Measurements from ENCODE around the gene MEN1. TPM values are rescaled to one million over a fixed set of nuclear protein-coding genes. Genes with fewer than 3 reads are reported as not detected.

Gene MEN1
- total RNA-seq, 1 donor from 2014 or later, result 8.7 TPM

- Histone ChIP-seq H3K36me3 (no peaks in the 10 kb centered on the region), H3K4me3 (no peak overlapping the region), H3K4me1 (no peaks in the 10 kb centered on the region), H3K27ac (replicated peaks) (no peak overlapping the region), H3K27me3 (ENCODE audit: low read depth) (no peaks in the 10 kb centered on the region), H3K9me3 (replicated peaks) (no peaks in the 10 kb centered on the region)
- intact Hi-C loops (cut with micrococcal nuclease), result no loop called here
- DNase-seq, result no peak
- TF ChIP-seq, protein P1, sequence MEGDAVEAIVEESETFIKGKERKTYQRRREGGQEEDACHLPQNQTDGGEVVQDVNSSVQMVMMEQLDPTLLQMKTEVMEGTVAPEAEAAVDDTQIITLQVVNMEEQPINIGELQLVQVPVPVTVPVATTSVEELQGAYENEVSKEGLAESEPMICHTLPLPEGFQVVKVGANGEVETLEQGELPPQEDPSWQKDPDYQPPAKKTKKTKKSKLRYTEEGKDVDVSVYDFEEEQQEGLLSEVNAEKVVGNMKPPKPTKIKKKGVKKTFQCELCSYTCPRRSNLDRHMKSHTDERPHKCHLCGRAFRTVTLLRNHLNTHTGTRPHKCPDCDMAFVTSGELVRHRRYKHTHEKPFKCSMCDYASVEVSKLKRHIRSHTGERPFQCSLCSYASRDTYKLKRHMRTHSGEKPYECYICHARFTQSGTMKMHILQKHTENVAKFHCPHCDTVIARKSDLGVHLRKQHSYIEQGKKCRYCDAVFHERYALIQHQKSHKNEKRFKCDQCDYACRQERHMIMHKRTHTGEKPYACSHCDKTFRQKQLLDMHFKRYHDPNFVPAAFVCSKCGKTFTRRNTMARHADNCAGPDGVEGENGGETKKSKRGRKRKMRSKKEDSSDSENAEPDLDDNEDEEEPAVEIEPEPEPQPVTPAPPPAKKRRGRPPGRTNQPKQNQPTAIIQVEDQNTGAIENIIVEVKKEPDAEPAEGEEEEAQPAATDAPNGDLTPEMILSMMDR (IDR thresholded peaks at IDR 0.05; ENCODE audit: borderline replicate concordance), result no peak
Measured at GRCh38 chr11:64833198-64833502, 22.8 kb upstream of the MEN1 start.

DNA sequence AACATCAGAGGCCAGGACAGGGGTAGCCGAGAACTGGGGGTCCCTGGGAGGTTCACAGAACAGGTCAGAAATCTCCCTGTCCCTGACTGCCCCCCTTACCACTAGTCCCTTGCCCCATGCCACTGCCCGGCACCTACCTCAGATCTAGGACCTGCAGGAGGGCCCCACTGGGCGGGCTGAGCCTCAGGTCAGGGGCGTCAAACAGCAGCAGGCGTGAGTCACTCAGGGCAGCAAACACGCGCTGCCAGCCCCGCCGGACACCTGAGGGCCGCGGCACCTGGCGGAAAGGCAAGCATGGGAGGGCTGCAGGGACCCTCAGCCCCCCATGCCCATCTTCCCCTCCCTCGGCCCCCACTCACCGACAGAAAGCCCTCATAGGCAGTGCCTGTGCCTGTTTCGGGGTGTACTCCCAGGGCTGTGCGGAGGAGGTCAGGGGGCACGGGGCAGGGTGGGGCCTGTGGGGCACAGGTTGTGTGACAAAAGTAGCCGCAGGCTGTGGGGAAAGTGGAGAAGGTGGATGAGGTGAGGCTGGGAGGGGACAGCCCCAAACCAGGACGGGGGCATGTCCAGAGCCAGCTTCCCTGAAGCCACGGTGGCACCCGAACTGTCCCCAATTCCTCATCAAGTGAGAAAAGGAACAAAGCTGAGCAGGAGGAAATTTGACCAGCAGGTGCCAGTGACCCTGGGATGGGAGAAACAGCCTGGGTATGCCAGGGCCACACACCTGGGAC lies 22.3 kb upstream of the MEN1 start:
- DNase-seq, result no peak

GRCh38 chr11:64831411-64831891 lies 21.1 kb upstream of the MEN1 start:
- intact Hi-C loops (cut with micrococcal nuclease), result no loop called here
- no peaks in the 10 kb centered on the region for H3K36me3 ChIP-seq
- TF ChIP-seq, protein P1 (IDR thresholded peaks at IDR 0.05; ENCODE audit: borderline replicate concordance), result no peak
- no peak overlapping the region for H3K27ac ChIP-seq (replicated peaks)
- H3K27me3 ChIP-seq (ENCODE audit: low read depth), result no peaks in the 10 kb centered on the region
- H3K4me1 ChIP-seq, result no peaks in the 10 kb centered on the region
- no peaks in the 10 kb centered on the region for H3K9me3 ChIP-seq (replicated peaks)
- H3K4me3 ChIP-seq, result no peak overlapping the region
- DNase-seq, result no peak

More for the DNA sequence above, 22.3 kb upstream of the MEN1 start:
- Histone ChIP-seq H3K36me3 (no peaks in the 10 kb centered on the region), H3K27ac (replicated peaks) (no peak overlapping the region), H3K9me3 (replicated peaks) (no peaks in the 10 kb centered on the region), H3K4me3 (no peak overlapping the region), H3K4me1 (no peaks in the 10 kb centered on the region), H3K27me3 (ENCODE audit: low read depth) (no peaks in the 10 kb centered on the region)
- intact Hi-C loops (cut with micrococcal nuclease), result no loop called here
- TF ChIP-seq, protein P1 (IDR thresholded peaks at IDR 0.05; ENCODE audit: borderline replicate concordance), result no peak

DNA sequence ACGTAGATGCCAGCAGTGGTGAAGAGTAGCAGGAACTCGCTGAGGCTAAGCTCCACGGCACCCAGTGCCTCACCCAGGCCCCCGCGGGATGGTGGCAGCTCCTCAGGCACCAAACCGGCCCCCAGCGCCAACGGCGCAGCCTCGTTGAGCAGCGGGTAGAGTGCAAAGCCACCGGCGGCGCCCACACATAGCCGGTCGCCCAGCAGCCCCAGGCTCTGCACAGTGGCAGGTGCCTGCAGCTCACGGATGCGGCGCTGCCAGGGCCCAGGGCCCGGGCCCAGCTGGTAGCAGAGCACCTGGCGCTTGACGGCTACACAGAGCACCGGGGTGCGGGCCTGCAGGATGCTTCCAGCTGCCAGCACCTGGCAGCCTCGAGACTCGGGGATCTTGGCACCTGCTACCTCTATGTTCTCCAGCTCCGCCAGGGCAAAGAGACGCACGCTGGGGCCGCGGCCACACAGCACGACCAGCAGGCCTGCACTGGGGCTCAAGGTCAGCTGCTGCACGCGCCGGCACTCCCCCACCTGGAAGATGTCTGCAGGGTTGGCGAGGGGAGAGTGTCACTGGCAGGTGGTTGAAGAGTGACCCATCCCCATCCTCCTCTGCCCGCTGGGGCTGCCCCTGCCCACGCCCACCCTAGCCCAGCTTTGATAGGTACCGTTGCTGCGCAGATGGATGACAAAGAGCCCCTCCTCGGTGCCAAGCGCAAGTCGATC lies 19.3 kb upstream of the MEN1 start:
- no peaks in the 10 kb centered on the region for H3K27me3 ChIP-seq (ENCODE audit: low read depth)
- no peaks in the 10 kb centered on the region for H3K4me1 ChIP-seq
- DNase-seq, result no peak
- intact Hi-C loops (cut with micrococcal nuclease), result no loop called here
- H3K27ac ChIP-seq (replicated peaks), result no peak overlapping the region
- TF ChIP-seq, protein P1 (IDR thresholded peaks at IDR 0.05; ENCODE audit: borderline replicate concordance), result no peak
- H3K9me3 ChIP-seq (replicated peaks), result no peaks in the 10 kb centered on the region
- H3K36me3 ChIP-seq, result no peaks in the 10 kb centered on the region
- H3K4me3 ChIP-seq, result no peak overlapping the region

DNA sequence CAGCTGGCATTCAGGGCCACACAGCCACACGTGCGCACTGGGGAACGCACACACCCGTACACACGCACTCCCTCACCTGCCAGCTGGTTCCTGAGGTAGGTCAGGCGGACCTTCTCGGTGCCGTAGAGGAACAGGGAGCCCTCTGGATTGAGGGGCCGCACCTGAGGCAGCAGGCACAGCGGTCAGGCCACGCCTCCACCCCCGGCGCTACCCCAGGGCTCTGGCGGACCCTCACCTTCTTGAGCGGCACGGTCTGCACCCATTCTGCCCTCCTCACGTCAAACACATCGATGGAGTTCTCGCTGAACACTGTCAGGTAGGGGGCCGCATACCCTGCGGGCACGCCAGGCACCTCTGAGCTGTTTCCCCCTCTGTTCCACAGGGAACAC lies 17.1 kb upstream of the MEN1 start:
- no peaks in the 10 kb centered on the region for H3K4me1 ChIP-seq
- H3K4me3 ChIP-seq, result no peak overlapping the region
- H3K36me3 ChIP-seq, result no peaks in the 10 kb centered on the region
- H3K27ac ChIP-seq (replicated peaks), result no peak overlapping the region
- no peaks in the 10 kb centered on the region for H3K9me3 ChIP-seq (replicated peaks)
- intact Hi-C loops (cut with micrococcal nuclease), result no loop called here
- TF ChIP-seq, protein P1 (IDR thresholded peaks at IDR 0.05; ENCODE audit: borderline replicate concordance), result no peak
- no peak for DNase-seq
- no peaks in the 10 kb centered on the region for H3K27me3 ChIP-seq (ENCODE audit: low read depth)
